HG03571 (cell line): ENCODE measurements around the gene KCTD7.
A peak's percentile ranks its signal among the peaks of the same experiment; 100 is the strongest.
"Not testable (repeated sequence)": the region's sequence is repeated elsewhere in the genome, so short reads cannot be mapped to it uniquely, and the experiment has no call there.

ENCODE experiments used
- ATAC-seq: cut with Tn5 transposase; IDR thresholded peaks from one replicate; pipeline ENCODE4 v1.9.1; 2021; ENCODE audit not compliant: unreplicated experiment

The KCTD7 gene

GRCh38 chr7:66679633-66680244 is 51.1 kb downstream of the KCTD7 start:
- no peak for ATAC-seq

GRCh38 chr7:66681491-66682349 is 53.0 kb downstream of the KCTD7 start:
- peak; percentile 97 for ATAC-seq

GRCh38 chr7:66682350-66683093 is 53.8 kb downstream of the KCTD7 start:
- ATAC-seq, result peak; percentile 7

GRCh38 chr7:66683094-66683769 is 54.6 kb downstream of the KCTD7 start:
- not testable (repeated sequence) for ATAC-seq

GRCh38 chr7:66683770-66684123 is 55.1 kb downstream of the KCTD7 start:
- ATAC-seq, result no peak

- not testable (repeated sequence) for ATAC-seq
These were observed 57.0 kb downstream of the KCTD7 start for GRCh38 chr7:66685663-66686062.

GRCh38 chr7:66687186-66687585 is 58.5 kb downstream of the KCTD7 start:
- ATAC-seq, result no peak

GRCh38 chr7:66687672-66688071 is 59.0 kb downstream of the KCTD7 start:
- not testable (repeated sequence) for ATAC-seq

- no peak for ATAC-seq
These were observed 60.4 kb downstream of the KCTD7 start for GRCh38 chr7:66689081-66689480.

GRCh38 chr7:66693331-66693730 is 64.7 kb downstream of the KCTD7 start:
- no peak for ATAC-seq
